HFFc6 (cell line): ENCODE measurements around the gene PRR32. TPM values are rescaled to one million over a fixed set of nuclear protein-coding genes. Genes with fewer than 3 reads are reported as not detected.

Source experiments
- DNase-seq: peaks from one replicate; pipeline ENCODE4 v3.0.0-alpha.2; 2018
- H3K27ac Mint-ChIP-seq: 2 replicates; pipeline ENCODE4 v1.8.0; 2020; ENCODE audit warnings: mild to moderate bottlenecking, mixed read lengths
- H3K27me3 Mint-ChIP-seq: 2 replicates; pipeline ENCODE4 v1.8.0; 2021; ENCODE audit warnings: mild to moderate bottlenecking, moderate library complexity, mixed read lengths; ENCODE audit not compliant: insufficient read depth
- H3K36me3 Mint-ChIP-seq: 2 replicates; pipeline ENCODE4 v1.8.0; 2021; ENCODE audit warnings: low read depth, mixed read lengths
- H3K4me1 Mint-ChIP-seq: 2 replicates; pipeline ENCODE4 v1.8.0; 2020; ENCODE audit warnings: low read depth, mixed read lengths
- H3K4me3 Mint-ChIP-seq: 2 replicates; pipeline ENCODE4 v1.8.0; 2020; ENCODE audit warnings: mild to moderate bottlenecking, moderate library complexity, mixed read lengths
- H3K9me3 Mint-ChIP-seq: 2 replicates; pipeline ENCODE4 v1.8.0; 2020; ENCODE audit warnings: mild to moderate bottlenecking, mixed read lengths
- CTCF ChIP-seq: fragments of 200-600 bp; sonication (generic); IDR thresholded peaks from 2 replicates; pipeline ENCODE4 v1.5.0; 2021; ENCODE audit warnings: antibody characterized with exemption, mild to moderate bottlenecking
- total RNA-seq, 6 experiments: library from RNA; stranded (reverse); fragmentation: NEBNext Ultra II Directional; extraction: Animal tissue kit (Norgen Biotek cat#: 25700); gene quantifications; 2 replicates in 1 of 6; 3 replicates in 5 of 6; pipeline ENCODE4 v1.2.3, GENCODE V29; 2021

Gene PRR32
- total RNA-seq, 6 experiments from 2014 or later = not detected

- Mint-ChIP-seq H3K27me3 (no peaks in the 10 kb centered on the region; the same call in 1 of the 2 replicates), H3K4me1 (no peaks in the 10 kb centered on the region), H3K9me3 (peaks cover 5% of the 10 kb centered on the region), H3K36me3 (no peaks in the 10 kb centered on the region), H3K4me3 (no peak overlapping the region), H3K27ac (no peak overlapping the region)
- DNase-seq = no peak
- TF ChIP-seq CTCF = no peak
Observed at GRCh38 chrX:126820700-126821420, 1.3 kb downstream of the PRR32 start.

- no peak for DNase-seq
- no peaks in the 10 kb centered on the region for H3K36me3 Mint-ChIP-seq
- no peak overlapping the region for H3K4me3 Mint-ChIP-seq
- H3K9me3 Mint-ChIP-seq = peaks cover 5% of the 10 kb centered on the region
- no peaks in the 10 kb centered on the region for H3K4me1 Mint-ChIP-seq
- no peak for TF ChIP-seq CTCF
- no peak overlapping the region for H3K27ac Mint-ChIP-seq
- no peaks in the 10 kb centered on the region; the same call in 1 of the 2 replicates for H3K27me3 Mint-ChIP-seq
Observed at GRCh38 chrX:126824338-126825007, 4.9 kb downstream of the PRR32 start.

GRCh38 chrX:126825566-126826193, 6.2 kb downstream of the PRR32 start:
- no peaks in the 10 kb centered on the region for H3K36me3 Mint-ChIP-seq
- DNase-seq = no peak
- peaks cover 9% of the 10 kb centered on the region for H3K9me3 Mint-ChIP-seq
- TF ChIP-seq CTCF = no peak
- H3K27ac Mint-ChIP-seq = no peak overlapping the region
- no peaks in the 10 kb centered on the region for H3K4me1 Mint-ChIP-seq
- H3K4me3 Mint-ChIP-seq = no peak overlapping the region
- no peaks in the 10 kb centered on the region for H3K27me3 Mint-ChIP-seq

GRCh38 chrX:126836186-126836585, 16.7 kb downstream of the PRR32 start:
- Mint-ChIP-seq H3K4me1 (no peaks in the 10 kb centered on the region), H3K4me3 (no peak overlapping the region), H3K27me3 (no peaks in the 10 kb centered on the region), H3K9me3 (peaks cover 10% of the 10 kb centered on the region), H3K36me3 (no peaks in the 10 kb centered on the region), H3K27ac (no peak overlapping the region)
- no peak for DNase-seq
- no peak for TF ChIP-seq CTCF

GRCh38 chrX:126847143-126847542, 27.6 kb downstream of the PRR32 start:
- Mint-ChIP-seq H3K36me3 (no peaks in the 10 kb centered on the region), H3K27me3 (no peaks in the 10 kb centered on the region), H3K9me3 (peaks cover 4% of the 10 kb centered on the region), H3K4me3 (no peak overlapping the region), H3K27ac (no peak overlapping the region), H3K4me1 (no peaks in the 10 kb centered on the region)
- TF ChIP-seq CTCF = no peak
- no peak for DNase-seq
